Thymus (tissue), 11 donors: ENCODE measurements around the gene OLFM4. TPM values are rescaled to one million over a fixed set of nuclear protein-coding genes. Genes with fewer than 3 reads are reported as not detected.
"Not testable (repeated sequence)": the region's sequence is repeated elsewhere in the genome, so short reads cannot be mapped to it uniquely, and the experiment has no call there.

Experiments
- DNase-seq, 9 donors: peaks; one replicate each; pipeline ENCODE4 v3.0.0-alpha.2; 2013; ENCODE audit warnings: low spot score in 9 of 9, low read depth in 6 of 9, missing footprints in 1 of 9
- H3K27ac ChIP-seq, 2 donors: one replicate each; pipeline ENCODE4 v1.5.1; 2013; ENCODE audit warnings: control low read depth in 1 of 2, low read depth in 1 of 2, low read length in 1 of 2, mild to moderate bottlenecking in 1 of 2, moderate library complexity in 1 of 2
- H3K27me3 ChIP-seq, 2 donors: one replicate each; pipeline ENCODE4 v1.5.1; 2013; ENCODE audit warnings: low read length in 1 of 2; ENCODE audit not compliant: control insufficient read depth in 2 of 2, insufficient read depth in 1 of 2
- H3K36me3 ChIP-seq, 2 donors: one replicate each; pipeline ENCODE4 v1.5.1; 2013; ENCODE audit warnings: low read length in 1 of 2, mild to moderate bottlenecking in 1 of 2, moderate library complexity in 1 of 2; ENCODE audit not compliant: control insufficient read depth in 2 of 2, insufficient read depth in 2 of 2
- H3K4me1 ChIP-seq, 2 donors: one replicate each; pipeline ENCODE4 v1.5.1; 2013; ENCODE audit warnings: low read length in 2 of 2; ENCODE audit not compliant: control insufficient read depth in 2 of 2, insufficient read depth in 2 of 2
- H3K4me3 ChIP-seq, 2 donors: one replicate each; pipeline ENCODE4 v1.5.1; 2013; ENCODE audit warnings: low read length in 2 of 2, control low read depth in 1 of 2, mild to moderate bottlenecking in 1 of 2
- H3K9me3 ChIP-seq, 2 donors: one replicate each; pipeline ENCODE4 v1.5.1; 2013; ENCODE audit warnings: low read length in 1 of 2, mild to moderate bottlenecking in 1 of 2; ENCODE audit not compliant: control insufficient read depth in 2 of 2, insufficient read depth in 1 of 2
- WGBS: extraction: QIAGEN DNeasy Blood & Tissue Kit; methylation state at CpG from one replicate; pipeline ENCODE4 v1.1.7; 2013; 5-methylcytosine and 5-hydroxymethylcytosine counted together
- polyA plus RNA-seq: library from polyadenylated mRNA; stranded (reverse); fragments of 200-250 nt; gene quantifications from one replicate; pipeline ENCODE4 v1.2.3, GENCODE V29; 2013
- total RNA-seq: library from RNA; stranded (reverse); fragments of 120-200 nt; gene quantifications from one replicate; pipeline ENCODE4 v1.2.4, GENCODE V29; 2013
- donor health status: healthy.

Gene OLFM4
- total and polyA plus RNA-seq, 2 donors: 6.5 to 38.9 TPM

DNA sequence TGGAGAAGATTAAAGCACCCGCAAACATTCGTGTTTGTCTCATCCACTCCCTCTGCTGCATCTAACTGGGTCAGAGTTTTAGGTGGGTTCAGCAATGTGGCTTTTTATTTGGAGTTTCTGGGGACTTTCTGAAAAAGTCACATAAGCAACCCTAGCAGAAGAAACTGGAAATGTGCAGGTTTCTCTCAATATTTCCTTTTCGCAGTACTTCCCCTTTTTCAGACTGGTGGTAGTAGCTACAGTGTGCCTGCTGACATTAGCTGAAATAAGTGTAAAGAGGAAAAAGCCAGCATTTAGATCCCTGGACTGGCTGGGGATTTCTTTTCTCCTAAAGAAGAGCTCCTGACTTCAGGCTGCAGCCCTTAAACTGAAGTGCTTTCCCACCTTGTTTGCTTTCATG, 15.9 kb upstream of the OLFM4 start:
- H3K9me3 ChIP-seq: no peaks in the 10 kb centered on the region

DNA sequence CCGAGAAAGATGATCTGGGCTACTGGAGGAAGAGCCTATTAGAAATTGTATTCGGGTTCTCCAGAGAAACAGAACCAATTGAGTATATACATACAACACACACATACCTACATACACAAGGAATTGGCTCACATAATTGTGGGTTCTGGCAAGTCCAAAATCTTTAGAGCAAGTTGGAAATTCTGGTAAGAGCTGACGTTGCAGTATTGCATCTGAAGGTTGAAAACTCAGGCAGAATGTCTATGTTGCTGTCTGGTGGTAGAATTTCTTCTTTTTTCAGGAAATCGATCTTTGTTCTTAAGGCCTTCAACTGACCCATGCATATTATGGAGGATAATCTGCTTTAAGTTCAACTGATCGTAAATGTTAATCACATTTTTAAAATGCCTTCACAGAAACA, 15.5 kb upstream of the OLFM4 start:
- Histone ChIP-seq H3K9me3 (no peaks in the 10 kb centered on the region), H3K27ac (no peak overlapping the region), H3K36me3 (no peaks in the 10 kb centered on the region), H3K4me1 (no peaks in the 10 kb centered on the region), H3K4me3 (no peak overlapping the region), H3K27me3 (no peaks in the 10 kb centered on the region)
- no peak for DNase-seq
- 70% methylated on average over 5 of the region's 5 CpGs for WGBS

More for the DNA sequence above, 15.9 kb upstream of the OLFM4 start:
- DNase-seq: no peak
- Histone ChIP-seq H3K4me3 (no peak overlapping the region), H3K36me3 (no peaks in the 10 kb centered on the region), H3K27me3 (no peaks in the 10 kb centered on the region), H3K4me1 (no peaks in the 10 kb centered on the region), H3K27ac (no peak overlapping the region)
- 8% methylated on average over 3 of the region's 3 CpGs for WGBS

DNA sequence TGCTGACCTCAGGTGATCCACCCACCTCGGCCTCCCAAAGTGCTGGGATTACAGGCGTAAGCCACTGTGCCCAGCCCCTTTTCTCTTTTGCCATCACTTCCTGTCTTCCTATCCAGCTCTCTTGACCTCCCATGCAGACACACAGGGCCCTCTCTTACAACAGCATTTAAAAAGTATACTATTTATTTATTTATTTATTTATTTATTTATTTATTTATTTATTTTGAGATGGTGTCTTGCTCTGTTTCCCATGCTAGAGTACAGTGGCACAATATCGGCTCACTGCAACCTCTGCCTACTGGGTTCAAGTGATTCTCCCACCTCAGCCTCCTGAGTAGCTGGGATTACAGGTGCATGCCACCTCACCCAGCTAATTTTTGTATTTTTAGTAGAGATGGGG, 14.6 kb upstream of the OLFM4 start:
- DNase-seq, H3K27ac ChIP-seq, H3K4me3 ChIP-seq, H3K27me3 ChIP-seq, H3K4me1 ChIP-seq, H3K9me3 ChIP-seq, H3K36me3 ChIP-seq: not testable (repeated sequence)
- WGBS: 100% methylated on average over 3 of the region's 3 CpGs

DNA sequence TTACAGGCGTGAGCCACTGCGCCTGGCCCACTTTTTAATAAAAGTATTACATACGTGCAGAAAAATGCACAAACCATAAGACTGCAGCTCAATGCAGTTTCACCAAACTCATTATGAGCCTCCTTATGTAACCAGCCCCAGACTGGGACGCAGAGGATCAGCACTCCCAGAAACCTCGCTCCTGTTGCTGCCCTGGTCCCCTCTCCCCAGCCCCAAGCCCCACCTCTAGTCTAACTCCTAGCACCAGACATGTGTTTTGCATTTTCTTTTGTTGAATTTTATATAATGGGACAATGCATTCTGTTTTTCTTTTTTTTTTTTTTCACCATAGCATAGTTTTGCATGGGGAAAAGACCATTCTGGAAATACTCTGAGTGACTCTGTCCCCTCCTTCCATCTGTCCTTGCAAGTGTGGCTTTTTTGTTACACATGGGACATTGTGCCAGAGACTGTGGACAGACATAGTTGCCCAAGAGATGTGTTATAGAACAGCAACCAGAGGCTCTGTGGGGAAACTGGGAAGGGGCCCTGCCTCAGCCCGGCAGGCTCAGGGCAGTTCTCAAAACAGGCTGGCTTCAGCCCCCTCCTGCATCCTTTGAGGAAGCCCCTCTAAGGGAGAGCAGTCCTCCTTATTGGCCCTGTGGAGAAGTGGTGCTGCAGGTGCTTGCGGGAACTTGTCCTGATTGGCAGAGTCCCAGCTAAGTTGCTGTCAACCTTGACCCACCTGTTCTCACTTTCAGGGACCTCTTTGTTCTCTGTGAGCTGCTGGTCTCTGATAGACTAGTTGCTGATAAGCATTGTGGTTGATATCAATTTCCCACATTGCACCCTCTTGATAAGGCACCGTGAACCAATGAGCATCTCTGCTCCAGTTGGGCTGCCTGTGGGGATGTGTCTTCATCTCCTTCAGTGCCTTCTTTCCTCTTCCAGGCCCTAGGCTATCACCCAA, 13.8 kb upstream of the OLFM4 start:
- DNase-seq: no peak
- Histone ChIP-seq H3K9me3 (no peaks in the 10 kb centered on the region), H3K27ac (no peak overlapping the region), H3K4me1 (no peaks in the 10 kb centered on the region), H3K27me3 (no peaks in the 10 kb centered on the region), H3K36me3 (no peaks in the 10 kb centered on the region), H3K4me3 (no peak overlapping the region)
- WGBS: 94% methylated on average over 8 of the region's 8 CpGs

DNA sequence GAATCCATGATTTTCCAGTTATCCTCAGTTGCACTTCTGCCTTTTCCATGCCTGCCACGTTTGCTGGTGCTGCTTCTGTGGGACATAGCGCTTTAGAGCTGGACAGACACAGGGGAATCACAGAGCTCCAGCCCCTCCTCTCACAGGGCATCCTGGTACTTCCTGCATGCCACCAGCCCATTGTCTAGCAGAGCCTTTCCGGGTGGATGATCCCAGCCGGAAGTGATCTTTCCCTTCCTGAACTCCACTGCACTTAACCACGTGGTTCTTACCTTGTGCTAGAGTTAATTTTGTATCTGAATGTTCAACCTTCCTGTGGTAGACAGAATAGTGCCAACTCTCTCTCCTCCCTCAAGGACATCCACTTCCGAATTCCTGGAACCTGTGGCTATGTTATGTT, 12.6 kb upstream of the OLFM4 start:
- no peak overlapping the region for H3K4me3 ChIP-seq
- no peaks in the 10 kb centered on the region for H3K36me3 ChIP-seq
- 86% methylated on average over 6 of the region's 6 CpGs for WGBS
- no peak for DNase-seq
- H3K9me3 ChIP-seq: no peaks in the 10 kb centered on the region
- no peak overlapping the region for H3K27ac ChIP-seq
- no peaks in the 10 kb centered on the region for H3K27me3 ChIP-seq
- H3K4me1 ChIP-seq: no peaks in the 10 kb centered on the region

DNA sequence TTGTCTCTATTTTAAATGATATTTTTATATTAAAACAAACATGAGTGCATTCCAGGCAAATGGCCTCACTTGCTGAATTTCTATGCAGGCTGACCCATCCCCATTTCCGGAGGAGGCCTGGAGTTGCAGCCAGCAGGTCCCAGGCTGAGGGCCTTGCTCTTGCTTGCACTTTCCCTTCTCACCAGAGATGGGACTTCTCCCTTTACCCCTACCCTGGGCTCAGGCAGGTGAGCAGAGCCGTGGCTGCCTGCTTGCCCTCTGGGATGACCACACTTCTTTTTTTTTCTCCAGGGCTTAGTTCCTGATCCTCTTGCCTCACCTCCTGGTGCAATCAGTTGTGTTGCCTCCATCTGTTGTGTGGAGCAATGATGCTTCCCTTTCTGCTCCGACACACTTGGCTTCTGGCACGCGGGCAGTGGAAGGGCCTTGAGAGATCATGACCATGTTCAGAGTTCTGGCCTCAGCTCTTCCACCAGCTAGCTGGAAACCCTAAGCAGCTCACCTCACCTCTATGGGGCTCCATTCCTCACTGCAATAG, 11.1 kb upstream of the OLFM4 start:
- H3K36me3 ChIP-seq: no peaks in the 10 kb centered on the region
- no peaks in the 10 kb centered on the region for H3K4me1 ChIP-seq
- WGBS: 89% methylated on average over 5 of the region's 5 CpGs
- no peak overlapping the region for H3K4me3 ChIP-seq
- no peaks in the 10 kb centered on the region for H3K27me3 ChIP-seq
- DNase-seq: no peak
- H3K9me3 ChIP-seq: no peaks in the 10 kb centered on the region
- H3K27ac ChIP-seq: no peak overlapping the region

DNA sequence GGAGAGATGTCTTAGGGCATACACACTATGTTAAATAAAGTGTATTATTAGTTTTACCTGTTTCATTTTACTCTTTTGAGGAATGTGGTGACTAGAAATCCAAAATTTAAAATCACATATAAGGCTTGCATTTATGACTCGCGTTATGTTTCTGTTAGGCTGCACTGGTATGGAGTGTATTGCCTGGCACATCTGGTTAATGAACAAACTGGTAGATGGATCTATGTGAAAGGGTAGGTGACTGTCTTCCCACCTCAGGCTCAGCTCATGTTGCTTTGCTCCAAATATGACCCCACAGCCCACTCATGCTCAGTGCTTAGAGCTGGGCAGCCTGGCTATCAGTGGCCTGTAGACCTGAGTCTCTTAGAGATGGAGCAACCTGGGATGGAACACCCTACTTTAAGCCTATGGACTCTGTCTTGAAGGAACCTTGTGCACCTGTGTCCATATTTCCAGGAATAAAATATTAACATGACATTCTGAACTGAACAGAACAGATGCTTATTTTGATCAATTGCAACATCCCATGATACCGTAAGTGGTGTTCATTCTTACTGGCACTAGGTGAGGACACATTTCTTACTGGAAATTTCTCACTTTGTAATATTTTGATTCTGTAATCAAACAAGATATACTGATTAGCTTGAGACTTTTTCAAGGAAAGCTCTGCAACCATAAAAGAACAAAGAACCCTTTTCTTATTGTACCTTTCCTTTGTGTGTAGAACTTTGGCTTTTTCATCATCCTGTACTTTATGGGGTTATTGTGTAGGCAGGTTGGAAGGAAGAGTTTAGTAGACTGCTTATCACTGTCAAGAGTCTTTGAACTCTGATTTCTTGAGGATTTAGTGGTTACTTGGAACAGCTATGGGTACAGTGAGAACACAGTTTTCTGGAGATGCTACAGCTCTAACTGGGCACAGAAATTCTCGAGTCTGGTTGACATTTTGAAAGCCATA, 9.6 kb upstream of the OLFM4 start:
- Histone ChIP-seq H3K27me3 (no peaks in the 10 kb centered on the region), H3K9me3 (no peaks in the 10 kb centered on the region), H3K36me3 (no peaks in the 10 kb centered on the region), H3K4me3 (no peak overlapping the region), H3K4me1 (no peaks in the 10 kb centered on the region), H3K27ac (no peak overlapping the region)
- DNase-seq: no peak
- WGBS: 95% methylated on average over 4 of the region's 4 CpGs

DNA sequence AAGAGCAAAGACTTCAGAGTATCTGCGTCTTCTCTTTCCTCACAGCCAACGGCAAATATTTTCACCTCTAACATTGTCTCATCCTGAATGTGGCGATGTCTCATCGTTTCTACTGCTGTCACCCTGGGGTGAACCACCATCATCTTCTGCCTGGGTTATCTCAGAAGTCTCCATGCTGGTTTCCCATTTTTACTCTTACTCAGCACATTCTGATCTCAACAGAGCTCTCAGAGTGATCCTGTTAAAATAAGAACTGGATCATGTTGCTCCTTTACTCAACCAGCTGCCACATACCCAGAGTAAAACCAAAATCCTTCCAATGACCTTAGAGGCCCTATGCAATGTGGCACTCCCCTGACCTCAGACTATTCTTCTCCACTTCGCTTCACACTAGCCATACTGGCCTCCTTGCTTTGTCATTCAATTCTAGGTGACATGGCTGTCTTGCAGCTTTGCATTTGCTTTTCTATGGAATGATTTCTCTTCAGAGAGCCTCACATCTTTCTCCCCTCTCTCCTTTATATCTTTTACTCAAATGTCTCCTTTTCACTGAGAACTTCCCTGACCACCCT, 7.8 kb upstream of the OLFM4 start:
- no peaks in the 10 kb centered on the region for H3K36me3 ChIP-seq
- no peak overlapping the region for H3K27ac ChIP-seq
- no peak for DNase-seq
- 94% methylated on average over 5 of the region's 5 CpGs for WGBS
- H3K27me3 ChIP-seq: no peaks in the 10 kb centered on the region
- H3K4me3 ChIP-seq: no peak overlapping the region
- H3K9me3 ChIP-seq: no peaks in the 10 kb centered on the region
- H3K4me1 ChIP-seq: no peaks in the 10 kb centered on the region
